ENCODE measurements around the gene CECR2.
"Not testable (repeated sequence)": the region's sequence is repeated elsewhere in the genome, so short reads cannot be mapped to it uniquely, and the experiment has no call there.

CECR2 gene

DNA sequence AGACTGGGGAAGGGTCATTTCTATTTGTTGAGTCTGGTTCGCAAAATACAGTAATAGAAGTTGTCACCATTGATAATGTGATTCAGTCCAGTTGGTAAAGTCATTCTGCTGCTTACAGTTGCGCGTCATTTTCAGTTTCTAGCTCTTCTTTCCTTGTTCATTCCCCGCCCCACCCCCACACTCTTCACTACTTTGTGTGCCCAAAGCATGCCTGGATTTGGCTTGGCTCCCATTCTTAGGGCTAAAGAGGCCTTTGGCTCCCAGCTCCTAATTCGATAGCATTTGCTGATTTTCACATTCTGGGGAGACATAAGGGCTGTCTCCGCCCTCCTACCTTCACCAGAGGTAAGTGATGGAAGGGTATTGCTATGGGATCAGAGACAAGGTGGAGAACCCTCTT lies 43.0 kb downstream of the CECR2 start:
- TF ChIP-seq, protein P1, sequence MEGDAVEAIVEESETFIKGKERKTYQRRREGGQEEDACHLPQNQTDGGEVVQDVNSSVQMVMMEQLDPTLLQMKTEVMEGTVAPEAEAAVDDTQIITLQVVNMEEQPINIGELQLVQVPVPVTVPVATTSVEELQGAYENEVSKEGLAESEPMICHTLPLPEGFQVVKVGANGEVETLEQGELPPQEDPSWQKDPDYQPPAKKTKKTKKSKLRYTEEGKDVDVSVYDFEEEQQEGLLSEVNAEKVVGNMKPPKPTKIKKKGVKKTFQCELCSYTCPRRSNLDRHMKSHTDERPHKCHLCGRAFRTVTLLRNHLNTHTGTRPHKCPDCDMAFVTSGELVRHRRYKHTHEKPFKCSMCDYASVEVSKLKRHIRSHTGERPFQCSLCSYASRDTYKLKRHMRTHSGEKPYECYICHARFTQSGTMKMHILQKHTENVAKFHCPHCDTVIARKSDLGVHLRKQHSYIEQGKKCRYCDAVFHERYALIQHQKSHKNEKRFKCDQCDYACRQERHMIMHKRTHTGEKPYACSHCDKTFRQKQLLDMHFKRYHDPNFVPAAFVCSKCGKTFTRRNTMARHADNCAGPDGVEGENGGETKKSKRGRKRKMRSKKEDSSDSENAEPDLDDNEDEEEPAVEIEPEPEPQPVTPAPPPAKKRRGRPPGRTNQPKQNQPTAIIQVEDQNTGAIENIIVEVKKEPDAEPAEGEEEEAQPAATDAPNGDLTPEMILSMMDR (IDR thresholded peaks at IDR 0.05; ENCODE audit: poor library complexity, severe bottlenecking), result no peak
- H3K36me3 ChIP-seq (ENCODE audit: low read depth), result no peaks in the 10 kb centered on the region
- no peak overlapping the region for H3K4me3 ChIP-seq (ENCODE audit: severe bottlenecking)
- no peak for ATAC-seq (ENCODE audit: low read depth)
- no peak for DNase-seq (ENCODE audit: low spot score)
- no peaks in the 10 kb centered on the region for H3K4me1 ChIP-seq (ENCODE audit: insufficient read depth, poor library complexity, severe bottlenecking)
- no peak overlapping the region for H3K27ac ChIP-seq (ENCODE audit: poor library complexity, severe bottlenecking)
- no peaks in the 10 kb centered on the region for H3K9me3 ChIP-seq (ENCODE audit: severe bottlenecking)
- no peaks in the 10 kb centered on the region for H3K27me3 ChIP-seq (ENCODE audit: insufficient read depth, poor library complexity, severe bottlenecking)

DNA sequence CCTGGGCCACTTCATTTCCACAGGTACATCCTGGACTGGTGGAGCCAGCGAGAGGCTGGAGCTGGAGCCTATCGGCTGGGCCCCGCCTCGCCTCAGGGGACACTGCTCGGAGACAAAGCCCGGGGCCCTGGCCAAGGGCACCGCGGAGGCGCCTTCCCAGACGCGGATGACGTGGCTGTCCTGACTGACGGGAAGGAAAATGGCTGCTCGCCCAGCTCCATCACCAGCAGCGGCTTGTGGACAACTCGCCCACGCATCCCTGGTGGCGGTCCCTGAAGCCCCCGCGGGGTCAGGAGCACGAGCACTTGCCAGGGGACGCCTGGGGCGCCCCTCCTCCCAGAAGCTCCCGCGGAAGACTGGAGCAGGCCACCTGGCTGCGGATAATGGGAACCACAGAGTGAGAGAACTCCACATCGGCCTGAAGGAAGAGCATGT lies 49.6 kb downstream of the CECR2 start:
- H3K36me3 ChIP-seq (ENCODE audit: low read depth), result no peaks in the 10 kb centered on the region
- H3K4me3 ChIP-seq (ENCODE audit: severe bottlenecking), result no peak overlapping the region
- H3K4me1 ChIP-seq (ENCODE audit: insufficient read depth, poor library complexity, severe bottlenecking), result no peaks in the 10 kb centered on the region
- DNase-seq (ENCODE audit: low spot score) (no peak), ATAC-seq (ENCODE audit: low read depth) (no peak)
- H3K9me3 ChIP-seq (ENCODE audit: severe bottlenecking), result no peaks in the 10 kb centered on the region
- H3K27ac ChIP-seq (ENCODE audit: poor library complexity, severe bottlenecking), result no peak overlapping the region
- no peaks in the 10 kb centered on the region for H3K27me3 ChIP-seq (ENCODE audit: insufficient read depth, poor library complexity, severe bottlenecking)
- TF ChIP-seq, protein P1 (IDR thresholded peaks at IDR 0.05; ENCODE audit: poor library complexity, severe bottlenecking), result no peak

GRCh38 chr22:17419348-17419747 lies 50.1 kb downstream of the CECR2 start:
- ATAC-seq (ENCODE audit: low read depth), result no peak
- no peak for DNase-seq (ENCODE audit: low spot score)
- H3K9me3 ChIP-seq (ENCODE audit: severe bottlenecking), result no peaks in the 10 kb centered on the region
- no peak overlapping the region for H3K27ac ChIP-seq (ENCODE audit: poor library complexity, severe bottlenecking)
- H3K36me3 ChIP-seq (ENCODE audit: low read depth), result no peaks in the 10 kb centered on the region
- TF ChIP-seq, protein P1 (IDR thresholded peaks at IDR 0.05; ENCODE audit: poor library complexity, severe bottlenecking), result no peak
- no peaks in the 10 kb centered on the region for H3K27me3 ChIP-seq (ENCODE audit: insufficient read depth, poor library complexity, severe bottlenecking)
- H3K4me3 ChIP-seq (ENCODE audit: severe bottlenecking), result no peak overlapping the region
- H3K4me1 ChIP-seq (ENCODE audit: insufficient read depth, poor library complexity, severe bottlenecking), result no peaks in the 10 kb centered on the region

DNA sequence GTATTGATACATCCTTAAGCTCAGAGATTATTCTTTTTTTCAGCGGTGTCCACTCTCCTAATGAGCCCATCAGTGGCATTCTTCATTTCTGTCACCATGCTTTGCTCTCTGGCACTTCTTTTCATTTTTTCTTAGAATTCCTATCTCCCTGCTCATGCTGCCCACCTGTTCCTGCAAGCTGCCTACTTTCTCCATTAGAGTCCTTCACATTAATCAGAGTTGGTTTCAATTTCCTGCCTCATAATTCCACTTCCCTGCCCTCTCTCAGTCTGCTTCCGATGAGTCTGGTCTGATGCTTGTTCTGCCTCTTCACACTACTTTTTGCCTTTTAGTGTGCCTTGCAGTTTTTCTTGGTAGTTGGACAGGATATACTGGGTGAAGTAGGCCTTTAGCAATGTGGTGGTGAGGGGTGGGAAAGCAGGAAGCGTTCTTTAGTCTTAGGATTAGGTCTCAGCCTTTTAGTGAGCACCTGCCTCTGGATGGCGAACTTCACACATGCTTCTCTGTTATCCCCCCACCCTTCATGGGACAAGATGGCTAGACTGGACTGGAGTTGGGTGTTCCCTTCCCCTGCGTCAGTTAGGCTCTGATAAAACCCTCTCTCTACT lies 53.6 kb downstream of the CECR2 start:
- Histone ChIP-seq H3K36me3 (ENCODE audit: low read depth) (no peaks in the 10 kb centered on the region), H3K27ac (ENCODE audit: poor library complexity, severe bottlenecking) (no peak overlapping the region), H3K9me3 (ENCODE audit: severe bottlenecking) (no peaks in the 10 kb centered on the region), H3K4me3 (ENCODE audit: severe bottlenecking) (no peak overlapping the region), H3K27me3 (ENCODE audit: insufficient read depth, poor library complexity, severe bottlenecking) (no peaks in the 10 kb centered on the region), H3K4me1 (ENCODE audit: insufficient read depth, poor library complexity, severe bottlenecking) (no peaks in the 10 kb centered on the region)
- no peak for ATAC-seq (ENCODE audit: low read depth)
- no peak for DNase-seq (ENCODE audit: low spot score)
- TF ChIP-seq, protein P1 (IDR thresholded peaks at IDR 0.05; ENCODE audit: poor library complexity, severe bottlenecking), result no peak

DNA sequence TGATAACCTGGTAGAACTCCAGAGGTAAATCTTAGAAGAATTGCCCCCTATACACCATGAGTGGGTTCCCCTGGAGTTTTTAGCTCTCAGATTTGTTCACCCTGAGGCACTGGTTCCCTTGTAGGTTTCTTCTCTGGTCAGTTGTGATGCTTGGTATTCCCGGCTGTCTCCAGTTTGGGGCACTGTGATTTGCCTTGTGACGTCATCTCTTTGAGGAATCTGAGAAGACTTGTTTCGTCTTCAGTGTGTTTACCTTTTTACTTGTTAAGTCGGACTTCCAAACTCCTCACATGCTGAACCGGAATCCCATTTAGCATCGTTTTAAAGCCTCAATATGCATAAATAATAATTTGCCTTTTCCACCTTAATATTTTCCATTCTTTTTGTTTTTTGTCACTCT lies 54.4 kb downstream of the CECR2 start:
- ATAC-seq (ENCODE audit: low read depth), result no peak
- TF ChIP-seq, protein P1 (IDR thresholded peaks at IDR 0.05; ENCODE audit: poor library complexity, severe bottlenecking), result no peak
- no peak for DNase-seq (ENCODE audit: low spot score)
- Histone ChIP-seq H3K27ac (ENCODE audit: poor library complexity, severe bottlenecking) (no peak overlapping the region), H3K27me3 (ENCODE audit: insufficient read depth, poor library complexity, severe bottlenecking) (no peaks in the 10 kb centered on the region), H3K36me3 (ENCODE audit: low read depth) (no peaks in the 10 kb centered on the region), H3K4me1 (ENCODE audit: insufficient read depth, poor library complexity, severe bottlenecking) (no peaks in the 10 kb centered on the region), H3K9me3 (ENCODE audit: severe bottlenecking) (no peaks in the 10 kb centered on the region), H3K4me3 (ENCODE audit: severe bottlenecking) (no peak overlapping the region)

- not testable (repeated sequence) for H3K36me3 ChIP-seq (ENCODE audit: low read depth); DNase-seq (ENCODE audit: low spot score); H3K4me3 ChIP-seq (ENCODE audit: severe bottlenecking); H3K27ac ChIP-seq (ENCODE audit: poor library complexity, severe bottlenecking); ATAC-seq (ENCODE audit: low read depth); H3K9me3 ChIP-seq (ENCODE audit: severe bottlenecking); H3K27me3 ChIP-seq (ENCODE audit: insufficient read depth, poor library complexity, severe bottlenecking)
- H3K4me1 ChIP-seq (ENCODE audit: insufficient read depth, poor library complexity, severe bottlenecking), result peaks cover 11% of the 10 kb centered on the region
These were observed 58.3 kb downstream of the CECR2 start for GRCh38 chr22:17427528-17427927.
